Glomerular visceral epithelial cell (primary cell): ENCODE results near the gene ZMAT1.
"Not testable (repeated sequence)": the region's sequence is repeated elsewhere in the genome, so short reads cannot be mapped to it uniquely, and the experiment has no call there.

Experiments used
- DNase-seq: peaks from one replicate; pipeline ENCODE4 v3.0.0-alpha.2; 2016; ENCODE audit errors: extremely low spot score

The ZMAT1 gene

DNA sequence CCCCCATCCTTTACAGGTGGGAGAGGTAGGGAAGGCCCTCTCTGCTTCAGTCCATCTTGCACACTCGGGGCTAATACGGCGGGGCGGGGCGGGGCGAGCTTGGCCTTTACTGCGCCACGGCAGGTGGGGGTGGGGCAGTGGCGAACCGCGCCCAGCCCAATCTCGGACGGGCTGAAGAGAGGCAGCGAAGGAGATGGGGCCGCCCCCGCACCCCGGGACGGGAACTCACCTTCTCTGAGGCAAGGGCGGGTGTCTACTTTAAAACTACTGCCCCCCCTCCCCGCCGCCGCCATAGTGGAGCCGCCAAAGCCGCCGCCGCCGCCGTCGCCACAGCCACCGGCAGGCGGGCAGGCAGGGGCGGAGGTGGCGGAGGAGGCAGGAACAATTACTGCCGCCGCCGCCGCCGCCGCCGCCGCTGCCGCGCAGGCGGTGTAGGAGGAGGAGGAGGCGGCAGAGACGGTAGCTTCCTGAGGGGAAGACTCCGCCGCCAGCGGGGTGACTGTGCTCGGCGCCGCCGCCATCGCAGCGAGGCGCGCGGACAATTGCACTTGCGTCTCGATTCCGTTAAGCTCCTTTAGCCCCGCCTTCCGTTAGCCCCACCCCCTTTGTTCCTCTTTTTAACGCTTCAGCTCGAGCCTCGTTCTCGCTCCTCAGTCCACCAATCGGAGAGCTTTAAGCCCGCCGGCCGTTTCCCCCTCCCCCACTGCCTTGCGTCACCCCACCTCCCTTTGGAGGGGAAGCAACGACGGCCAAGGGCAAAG, at the start of gene ZMAT1:
Gene ZMAT1, minus strand, starts transcription at position 540 of the 761 bp plus-strand sequence. Its CDS starts 19 bp downstream, at position 521.
- peak; percentile 72 for DNase-seq

DNA sequence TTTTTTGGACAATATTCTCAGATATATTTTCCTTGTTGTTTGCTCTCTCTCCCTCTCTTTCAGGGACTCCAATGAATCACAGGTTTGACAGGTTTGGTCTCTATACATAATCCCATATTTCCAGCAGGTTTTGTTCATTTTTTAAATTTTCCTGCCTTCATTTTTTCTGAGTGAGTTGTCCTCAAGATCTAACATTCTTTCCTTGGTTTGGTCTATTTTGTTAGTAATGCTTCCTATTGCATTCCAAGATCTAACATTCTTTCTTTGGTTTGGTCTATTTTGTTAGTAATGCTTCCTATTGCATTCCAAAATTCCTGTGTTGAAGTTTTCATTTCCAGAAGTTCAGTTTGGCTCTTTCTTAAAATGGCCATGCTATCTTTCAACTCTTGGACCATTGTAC, 45.3 kb upstream of the ZMAT1 start:
- DNase-seq: no peak

DNA sequence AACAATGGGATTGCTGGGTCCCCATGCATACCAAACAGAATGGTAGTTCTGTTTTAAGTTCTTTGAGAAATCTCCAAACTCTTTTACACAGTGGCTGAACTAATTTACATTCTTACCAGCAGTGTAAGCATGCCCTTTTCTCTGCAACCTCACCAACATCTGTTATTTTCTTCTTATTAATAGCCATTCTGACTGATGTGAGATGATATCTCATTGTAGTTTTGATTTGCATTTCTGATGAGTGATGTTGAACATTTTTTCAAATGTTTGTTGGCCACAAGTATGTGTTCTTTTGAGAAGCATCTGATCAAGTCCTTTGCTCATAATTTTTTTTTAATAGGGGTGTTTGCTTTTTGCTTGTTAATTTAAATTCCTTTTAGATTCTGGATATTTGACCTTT, 41.2 kb upstream of the ZMAT1 start:
- no peak for DNase-seq

DNA sequence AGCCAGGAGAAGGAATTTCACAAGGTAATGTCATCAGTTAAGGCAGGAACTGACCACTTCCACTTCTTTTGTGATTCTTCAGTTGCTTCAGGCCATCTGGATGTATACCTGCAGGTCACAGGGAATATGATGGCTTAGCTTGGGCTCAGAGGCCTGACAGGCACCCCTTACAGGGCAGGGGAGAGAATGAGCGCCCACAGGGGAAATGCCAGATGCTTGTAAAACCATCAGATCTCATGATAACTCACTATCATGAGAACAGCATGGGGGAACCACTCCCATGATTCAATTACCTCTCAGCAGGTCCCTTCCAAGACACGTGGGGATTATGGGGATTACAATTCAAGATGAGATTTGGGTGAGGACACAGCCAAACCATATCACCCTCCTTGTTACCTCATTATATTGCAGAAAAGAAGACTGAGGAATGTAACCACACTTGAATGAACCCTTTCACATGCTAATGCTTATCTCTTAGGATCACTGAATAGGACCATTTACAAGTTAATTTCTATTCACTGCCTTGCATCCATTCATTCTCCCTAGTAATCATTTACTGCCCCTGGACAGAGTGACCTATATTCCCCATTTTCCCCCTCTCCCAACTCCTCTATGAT, 33.2 kb upstream of the ZMAT1 start:
- not testable (repeated sequence) for DNase-seq

DNA sequence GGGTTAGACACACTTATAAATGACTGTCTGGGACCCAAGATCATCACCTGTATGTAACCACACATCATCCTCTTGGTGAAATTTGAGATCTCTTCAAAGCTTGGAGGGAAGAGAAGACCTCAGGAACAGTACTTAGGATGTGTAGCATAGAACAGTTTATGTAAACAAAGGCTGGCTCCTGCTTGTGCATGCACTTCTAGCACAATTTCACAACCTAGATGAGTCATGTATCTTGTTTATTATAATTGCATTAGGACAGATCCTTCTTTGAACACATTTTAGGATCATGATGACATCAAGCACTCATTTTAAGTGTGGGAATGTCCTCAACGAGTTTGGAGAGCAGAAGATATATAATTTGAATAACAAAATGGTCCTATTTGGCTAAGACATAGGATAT, 26.3 kb upstream of the ZMAT1 start:
- DNase-seq: no peak

DNA sequence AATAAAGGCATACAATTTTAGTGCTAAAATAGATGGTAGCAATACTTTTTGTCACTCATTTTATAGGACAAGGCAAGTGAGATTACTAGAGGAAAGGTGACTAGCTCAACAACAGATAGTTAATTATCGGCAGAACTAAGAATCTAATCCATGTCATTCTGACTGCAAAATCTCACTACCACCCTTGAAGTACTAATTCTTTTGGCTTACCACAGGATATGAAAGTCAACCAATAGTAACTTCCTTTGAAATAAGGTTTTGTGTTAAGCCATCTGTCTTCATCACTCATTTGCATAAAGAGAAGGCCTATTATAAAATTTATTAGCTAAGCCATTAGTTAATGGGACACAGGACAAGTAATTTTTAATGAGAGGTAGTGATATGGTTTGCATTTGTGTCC, 25.3 kb upstream of the ZMAT1 start:
- no peak for DNase-seq

DNA sequence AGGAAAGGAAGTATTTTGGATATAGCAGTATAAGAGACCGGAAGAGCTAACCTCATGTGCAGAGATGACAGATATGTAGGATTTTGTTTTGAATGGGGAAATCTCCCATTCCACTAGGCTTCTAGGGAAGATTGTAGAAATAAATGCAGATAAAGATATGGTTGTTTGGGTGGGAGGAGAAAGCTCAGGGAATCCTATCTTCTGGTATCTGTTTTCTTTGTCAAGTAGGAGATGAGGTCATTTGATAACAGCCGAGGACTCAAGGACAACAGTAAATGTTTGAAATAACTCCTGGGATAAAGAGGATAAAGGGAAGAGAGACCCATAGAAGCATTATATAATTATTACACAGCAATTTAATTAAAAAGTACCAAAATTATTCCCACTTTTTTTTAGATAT, 24.7 kb upstream of the ZMAT1 start:
- DNase-seq: no peak

DNA sequence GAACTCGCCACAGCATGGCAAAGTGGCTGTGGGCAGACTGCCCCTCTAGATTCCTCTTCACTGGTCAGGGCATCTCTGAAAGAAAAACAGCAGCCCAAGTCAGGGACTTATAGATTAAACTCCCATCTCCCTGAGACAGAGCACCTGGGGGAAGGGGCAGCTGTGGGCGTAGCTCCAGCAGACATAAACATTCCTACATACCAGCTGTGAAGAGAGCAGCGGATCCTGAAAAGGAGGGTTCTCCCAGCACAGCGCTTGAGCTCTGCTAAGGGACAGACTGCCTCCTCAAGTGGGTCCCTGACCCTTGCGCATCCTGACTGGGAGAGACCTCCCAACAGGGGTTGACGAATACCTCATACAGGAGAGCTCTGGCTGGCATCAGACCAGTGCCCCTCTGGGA, 18.8 kb upstream of the ZMAT1 start:
- no peak for DNase-seq

DNA sequence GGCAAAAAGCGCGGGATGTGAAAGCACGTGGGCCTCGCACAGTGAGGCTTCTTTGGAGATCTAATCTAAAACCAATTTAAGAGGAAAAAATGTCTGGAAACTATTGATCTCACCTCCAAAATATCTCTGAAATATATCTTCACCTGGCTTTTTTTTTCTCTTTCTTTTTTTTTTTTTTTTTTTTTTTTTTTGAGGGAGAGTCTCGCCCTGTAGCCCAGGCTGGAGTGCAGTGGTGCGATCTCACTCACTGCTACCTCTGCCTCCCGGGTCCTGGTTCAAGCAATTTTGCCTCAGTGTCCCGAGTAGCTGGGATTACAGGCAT, 383 bp upstream of the ZMAT1 start:
- no peak for DNase-seq

DNA sequence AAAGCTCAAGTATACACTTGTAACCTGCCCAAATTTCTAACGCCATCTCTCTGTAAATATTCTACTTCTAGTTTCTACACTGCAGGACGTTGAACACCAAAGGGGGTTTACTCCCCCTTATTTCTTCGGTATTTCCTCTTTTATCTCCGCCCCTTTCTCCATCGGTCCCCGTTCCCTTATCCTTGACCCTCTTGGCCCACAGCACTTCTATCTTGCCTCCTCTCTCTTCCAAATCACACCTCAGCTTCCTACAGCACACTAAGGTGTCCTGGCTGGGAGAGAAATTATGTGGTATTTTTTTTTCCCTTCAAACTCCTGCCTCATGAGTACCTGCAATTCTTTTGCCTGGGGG, 715 bp downstream of the ZMAT1 start:
- DNase-seq: peak; percentile 1

DNA sequence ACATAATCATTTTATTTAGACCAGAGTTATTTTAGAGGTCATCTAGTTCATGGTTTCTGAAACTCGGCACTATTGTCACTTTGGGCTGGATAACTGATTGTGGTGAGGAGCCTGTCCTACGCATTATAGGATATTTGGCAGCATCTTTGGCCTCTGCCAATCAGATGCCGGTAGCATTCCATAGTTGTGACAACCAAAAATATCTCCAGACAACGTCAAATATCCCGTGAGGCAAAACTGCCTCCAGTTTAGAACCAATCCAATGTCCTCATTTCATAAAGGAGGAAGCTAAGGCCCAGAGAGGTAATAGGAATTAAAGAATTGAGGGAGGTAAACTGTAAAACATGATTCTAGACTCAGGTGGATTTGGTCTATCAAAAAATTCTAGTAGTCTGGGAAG, 6.1 kb downstream of the ZMAT1 start:
- no peak for DNase-seq

DNA sequence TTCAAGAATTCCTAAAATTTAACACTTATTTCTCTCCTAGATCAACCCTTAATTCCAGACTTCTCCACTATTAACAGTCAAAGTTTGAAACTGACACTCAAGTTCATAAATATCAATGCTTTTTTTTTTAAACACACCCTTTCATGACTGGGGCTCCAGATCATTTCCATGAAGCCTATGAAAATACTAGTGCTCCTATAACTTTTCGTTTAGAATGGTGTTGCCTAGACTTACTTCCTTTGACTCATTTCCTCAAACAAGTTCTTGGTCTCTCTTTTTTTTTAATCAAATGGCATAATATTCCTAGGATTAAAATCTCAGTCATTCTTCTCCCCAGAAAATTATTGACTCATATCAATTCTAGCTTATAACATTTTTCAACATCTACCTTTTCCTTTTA, 13.1 kb downstream of the ZMAT1 start:
- no peak for DNase-seq

DNA sequence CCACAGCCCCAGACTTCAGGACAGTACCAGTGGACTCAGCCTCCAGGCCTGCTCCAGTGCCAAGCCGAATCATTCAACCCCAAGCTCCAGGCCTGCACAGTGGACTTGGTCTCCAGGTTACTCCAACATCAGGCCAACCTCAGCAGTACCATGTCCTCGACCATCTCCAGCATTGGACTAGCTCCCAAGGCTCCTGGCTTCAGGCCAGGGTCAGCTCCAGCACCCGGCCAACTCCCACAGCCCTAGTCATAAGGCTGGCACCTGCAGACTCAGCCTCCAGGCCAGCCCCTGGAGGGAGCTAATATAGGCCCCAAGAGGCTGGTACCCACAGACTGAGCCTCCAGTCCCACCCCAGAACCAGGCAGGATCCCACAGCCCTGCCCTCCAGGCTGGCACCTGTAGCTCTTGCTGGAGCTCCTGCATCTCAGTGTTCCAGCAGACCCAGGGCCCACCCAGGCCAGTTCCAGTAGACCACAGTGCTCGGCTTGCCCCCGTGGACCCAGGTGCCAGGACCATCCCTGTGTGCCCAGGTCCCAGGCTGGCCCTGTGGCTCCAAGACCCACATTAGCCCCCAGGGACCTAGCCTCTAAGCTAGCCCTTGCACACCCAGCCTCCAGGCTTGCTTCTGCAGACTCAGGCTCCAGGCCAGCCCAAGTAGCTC, 25.6 kb downstream of the ZMAT1 start:
- DNase-seq: no peak

DNA sequence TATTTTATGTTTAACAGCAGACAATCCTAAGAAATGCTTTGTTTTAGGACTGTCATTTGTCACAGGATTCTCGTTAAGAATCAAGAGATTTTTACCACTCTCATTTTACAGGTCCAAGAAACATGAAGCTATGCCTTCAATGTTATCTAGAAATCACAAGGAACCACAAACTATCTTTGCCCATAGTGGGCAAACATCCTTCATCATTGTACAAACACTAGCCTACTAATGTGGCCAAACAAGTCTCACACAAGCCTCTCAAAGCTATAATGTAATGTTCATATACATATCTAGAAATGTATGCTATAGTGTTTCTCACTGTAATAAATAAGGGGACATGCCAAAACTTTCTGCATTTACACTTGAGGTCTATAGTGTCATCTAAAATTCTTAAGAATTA, 26.8 kb downstream of the ZMAT1 start:
- DNase-seq: no peak
